Nephron (organoid): Measurements from ENCODE around the gene NAA40.

Experiments used
- H3K27ac Mint-ChIP-seq, 3 experiments: 2 replicates each; pipeline ENCODE4 v1.8.0; 2020; ENCODE audit warnings: mixed read lengths in 3 of 3, mild to moderate bottlenecking in 2 of 3, moderate library complexity in 1 of 3
- H3K27me3 Mint-ChIP-seq: 2 replicates; pipeline ENCODE4 v1.8.0; 2021; ENCODE audit warnings: low read depth, mild to moderate bottlenecking, moderate library complexity, mixed read lengths
- H3K36me3 Mint-ChIP-seq: 2 replicates; pipeline ENCODE4 v1.8.0; 2020; ENCODE audit warnings: low read depth, mixed read lengths
- H3K4me1 Mint-ChIP-seq: 2 replicates; pipeline ENCODE4 v1.8.0; 2020; ENCODE audit warnings: mixed read lengths
- H3K4me3 Mint-ChIP-seq, 3 experiments: 2 replicates each; pipeline ENCODE4 v1.8.0; 2020; ENCODE audit warnings: mild to moderate bottlenecking in 3 of 3, mixed read lengths in 3 of 3, moderate library complexity in 2 of 3
- H3K9me3 Mint-ChIP-seq: 2 replicates; pipeline ENCODE4 v1.8.0; 2020; ENCODE audit warnings: mixed read lengths
- CTCF ChIP-seq, 3 experiments: fragments of 200-600 bp; sonication (generic); IDR thresholded peaks; one replicate each; pipeline ENCODE4 v1.5.0; 2021; ENCODE audit warnings: antibody characterized with exemption in 3 of 3; ENCODE audit not compliant: unreplicated experiment in 3 of 3

The NAA40 gene

GRCh38 chr11:63996512-63996911 is 57.7 kb downstream of the NAA40 start:
- Mint-ChIP-seq H3K4me1 (peaks cover 5% of the 10 kb centered on the region), H3K36me3 (peaks cover 54% of the 10 kb centered on the region), H3K4me3 (no peak overlapping the region), H3K9me3 (no peaks in the 10 kb centered on the region), H3K27ac (no peak overlapping the region), H3K27me3 (peaks cover 8% of the 10 kb centered on the region)
- TF ChIP-seq CTCF (IDR thresholded peaks at IDR 0.05; ENCODE audit: unreplicated experiment in 3 of 3), result no peak

- Mint-ChIP-seq H3K27me3 (peaks cover 8% of the 10 kb centered on the region), H3K4me3 (no peak overlapping the region), H3K36me3 (peaks cover 47% of the 10 kb centered on the region), H3K9me3 (no peaks in the 10 kb centered on the region), H3K27ac (no peak overlapping the region), H3K4me1 (peaks cover 11% of the 10 kb centered on the region)
- no peak for TF ChIP-seq CTCF (IDR thresholded peaks at IDR 0.05; ENCODE audit: unreplicated experiment in 3 of 3)
Measured at GRCh38 chr11:63997104-63997700, 58.4 kb downstream of the NAA40 start.

GRCh38 chr11:63997801-63998337 is 59.1 kb downstream of the NAA40 start:
- peaks cover 46% of the 10 kb centered on the region for H3K36me3 Mint-ChIP-seq
- no peak overlapping the region for H3K27ac Mint-ChIP-seq
- no peaks in the 10 kb centered on the region for H3K9me3 Mint-ChIP-seq
- no peak overlapping the region for H3K4me3 Mint-ChIP-seq
- peaks cover 15% of the 10 kb centered on the region for H3K4me1 Mint-ChIP-seq
- no peak for TF ChIP-seq CTCF (IDR thresholded peaks at IDR 0.05; ENCODE audit: unreplicated experiment in 3 of 3)
- peaks cover 8% of the 10 kb centered on the region for H3K27me3 Mint-ChIP-seq

- no peaks in the 10 kb centered on the region for H3K9me3 Mint-ChIP-seq
Measured at GRCh38 chr11:63998558-63999348, 60.0 kb downstream of the NAA40 start.

GRCh38 chr11:63999349-64000025 is 60.7 kb downstream of the NAA40 start:
- no peak overlapping the region for H3K27ac Mint-ChIP-seq
- no peaks in the 10 kb centered on the region for H3K9me3 Mint-ChIP-seq
- H3K36me3 Mint-ChIP-seq, result peaks cover 36% of the 10 kb centered on the region
- peaks cover 30% of the 10 kb centered on the region for H3K4me1 Mint-ChIP-seq
- peak overlapping the region in 1 of 3 experiments; percentile 50 for H3K4me3 Mint-ChIP-seq
- peaks cover 16% of the 10 kb centered on the region for H3K27me3 Mint-ChIP-seq
- TF ChIP-seq CTCF (IDR thresholded peaks at IDR 0.05; ENCODE audit: unreplicated experiment in 3 of 3), result no peak

More at GRCh38 chr11:63998558-63999348, 60.0 kb downstream of the NAA40 start:
- H3K4me3 Mint-ChIP-seq, result peak overlapping the region in 2 of 3 experiments; percentile 11 to 35
- peak overlapping the region in 1 of 3 experiments; percentile 28 for H3K27ac Mint-ChIP-seq
- TF ChIP-seq CTCF (IDR thresholded peaks at IDR 0.05; ENCODE audit: unreplicated experiment in 3 of 3), result no peak
- H3K27me3 Mint-ChIP-seq, result peaks cover 12% of the 10 kb centered on the region
- H3K4me1 Mint-ChIP-seq, result peaks cover 24% of the 10 kb centered on the region
- peaks cover 40% of the 10 kb centered on the region for H3K36me3 Mint-ChIP-seq
